SK-N-MC (cell line): ENCODE results near the gene TMEM158.

Experiments used
- EZH2 ChIP-seq: fragments of 200-600 bp; sonication (generic); IDR thresholded peaks from one replicate; pipeline ENCODE4 v1.6.1; 2017; ENCODE audit warnings: antibody characterized with exemption
- POLR2AphosphoS5 ChIP-seq: IDR thresholded peaks from 2 replicates; pipeline ENCODE4 v1.6.1; 2012; ENCODE audit warnings: mild to moderate bottlenecking, low read depth, low read length, borderline replicate concordance

DNA sequence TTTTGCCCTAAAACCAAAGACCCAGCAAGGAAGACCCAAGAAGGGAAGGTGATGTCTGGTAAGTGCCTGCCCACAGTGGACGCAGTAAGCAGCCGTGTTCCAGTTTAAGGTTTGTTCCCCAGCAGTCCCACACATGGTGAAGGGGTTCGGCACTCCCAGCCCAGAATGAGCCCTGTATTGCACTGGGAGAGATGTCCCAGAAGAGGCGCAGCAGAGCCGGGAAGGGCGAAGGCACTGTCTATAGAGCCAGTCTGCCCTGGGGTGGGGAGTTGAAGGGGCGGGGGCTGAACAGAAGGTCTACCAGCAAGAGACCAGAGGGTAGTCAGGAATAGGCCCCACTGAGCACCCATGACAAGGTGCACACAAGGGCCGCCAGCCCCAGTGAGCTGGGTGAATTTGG, 6.4 kb downstream of the TMEM158 start:
- no peak for TF ChIP-seq POLR2AphosphoS5
- TF ChIP-seq EZH2 = no peak
